HT-29 (cell line): Measurements from ENCODE around the gene PCDHA8. TPM values are rescaled to one million over a fixed set of nuclear protein-coding genes. Genes with fewer than 3 reads are reported as not detected.
"Not testable (repeated sequence)": the region's sequence is repeated elsewhere in the genome, so short reads cannot be mapped to it uniquely, and the experiment has no call there.

Experiments
- DNase-seq: peaks from one replicate; pipeline ENCODE4 v3.0.0-alpha.2; 2015; ENCODE audit warnings: low spot score
- total RNA-seq: library from RNA; depleted of rRNA; stranded (reverse); fragments of >200 nt; shearing (Covaris generic); gene quantifications from 2 replicates; pipeline ENCODE4 v1.2.3, GENCODE V29; 2014; rRNA removed

The PCDHA8 gene
- total RNA-seq = not detected in 2 replicates

- DNase-seq = peak; percentile 25
Observed at GRCh38 chr5:140840978-140841962, at the start of gene PCDHA8. Gene PCDHA8, plus strand, starts transcription at chr5:140841187. Its CDS starts 135 bp downstream, at chr5:140841322.

DNA sequence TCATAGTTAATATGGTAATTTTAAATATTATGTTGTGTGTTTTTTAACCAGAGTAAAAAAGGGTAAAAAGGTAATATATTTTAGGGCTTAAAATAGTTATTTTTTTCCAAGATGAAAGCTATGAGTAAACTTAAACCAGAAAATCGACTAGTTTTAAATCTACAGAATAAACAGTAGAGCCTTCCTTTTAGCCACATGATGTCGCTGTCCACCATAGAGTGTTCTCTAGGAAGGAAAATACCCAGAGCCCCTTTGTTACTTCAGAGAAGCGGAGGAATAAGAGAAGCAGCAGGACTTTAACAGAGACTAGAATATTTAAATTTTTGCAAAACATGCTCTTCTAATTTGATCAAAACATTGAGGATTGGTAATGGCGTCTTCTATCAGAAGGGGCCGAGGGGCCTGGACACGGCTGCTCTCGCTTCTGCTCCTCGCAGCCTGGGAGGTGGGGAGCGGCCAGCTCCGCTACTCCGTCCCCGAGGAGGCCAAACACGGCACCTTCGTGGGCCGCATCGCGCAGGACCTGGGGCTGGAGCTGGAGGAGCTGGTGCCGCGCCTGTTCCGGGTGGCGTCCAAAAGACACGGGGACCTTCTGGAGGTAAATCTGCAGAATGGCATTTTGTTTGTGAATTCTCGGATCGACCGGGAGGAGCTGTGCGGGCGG lies 46.3 kb upstream of the PCDHA8 start, which contains the start of gene PCDHA2:
PCDHA2 (plus strand) TSS at position 258 of the 664 bp plus-strand sequence.
- no peak for DNase-seq

- peak; percentile 11 for DNase-seq
Observed at GRCh38 chr5:140795259-140795641, 45.7 kb upstream of the PCDHA8 start.

- not testable (repeated sequence) for DNase-seq
Observed at GRCh38 chr5:140796072-140796717, 44.8 kb upstream of the PCDHA8 start.

DNA sequence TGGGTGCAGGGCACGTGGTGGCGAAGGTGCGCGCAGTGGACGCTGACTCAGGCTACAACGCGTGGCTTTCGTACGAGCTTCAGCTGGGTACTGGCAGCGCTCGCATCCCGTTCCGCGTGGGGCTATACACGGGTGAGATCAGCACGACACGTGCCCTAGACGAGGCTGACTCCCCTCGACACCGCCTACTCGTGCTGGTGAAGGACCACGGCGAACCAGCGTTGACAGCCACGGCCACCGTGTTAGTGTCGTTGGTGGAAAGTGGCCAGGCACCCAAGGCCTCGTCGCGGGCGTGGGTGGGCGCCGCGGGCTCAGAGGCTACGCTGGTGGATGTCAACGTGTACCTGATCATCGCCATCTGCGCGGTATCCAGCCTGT lies 44.3 kb upstream of the PCDHA8 start:
- no peak for DNase-seq

GRCh38 chr5:140800816-140801493 lies 40.0 kb upstream of the PCDHA8 start, which contains the start of gene PCDHA3:
Gene PCDHA3, plus strand, starts transcription at chr5:140801057.
- no peak for DNase-seq

DNA sequence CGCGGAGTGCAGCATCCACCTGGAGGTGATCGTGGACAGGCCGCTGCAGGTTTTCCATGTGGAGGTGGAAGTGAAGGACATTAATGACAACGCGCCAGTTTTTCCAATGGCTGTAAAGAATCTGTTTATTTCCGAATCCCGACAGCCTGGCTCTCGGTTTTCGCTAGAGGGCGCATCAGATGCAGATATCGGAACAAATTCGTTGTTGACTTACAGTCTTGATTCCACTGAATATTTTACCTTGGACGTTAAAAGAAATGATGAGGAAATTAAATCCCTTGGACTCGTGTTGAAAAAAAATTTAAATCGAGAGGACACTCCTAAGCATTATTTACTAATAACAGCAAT lies 39.5 kb upstream of the PCDHA8 start:
- DNase-seq = no peak

GRCh38 chr5:140802381-140802780 lies 38.6 kb upstream of the PCDHA8 start:
- DNase-seq = not testable (repeated sequence)

- no peak for DNase-seq
Observed at GRCh38 chr5:140802781-140803271, 38.2 kb upstream of the PCDHA8 start.

GRCh38 chr5:140806834-140807775 lies 33.9 kb upstream of the PCDHA8 start, which contains the start of gene PCDHA4:
Gene PCDHA4, plus strand, starts transcription at chr5:140807068.
- no peak for DNase-seq

DNA sequence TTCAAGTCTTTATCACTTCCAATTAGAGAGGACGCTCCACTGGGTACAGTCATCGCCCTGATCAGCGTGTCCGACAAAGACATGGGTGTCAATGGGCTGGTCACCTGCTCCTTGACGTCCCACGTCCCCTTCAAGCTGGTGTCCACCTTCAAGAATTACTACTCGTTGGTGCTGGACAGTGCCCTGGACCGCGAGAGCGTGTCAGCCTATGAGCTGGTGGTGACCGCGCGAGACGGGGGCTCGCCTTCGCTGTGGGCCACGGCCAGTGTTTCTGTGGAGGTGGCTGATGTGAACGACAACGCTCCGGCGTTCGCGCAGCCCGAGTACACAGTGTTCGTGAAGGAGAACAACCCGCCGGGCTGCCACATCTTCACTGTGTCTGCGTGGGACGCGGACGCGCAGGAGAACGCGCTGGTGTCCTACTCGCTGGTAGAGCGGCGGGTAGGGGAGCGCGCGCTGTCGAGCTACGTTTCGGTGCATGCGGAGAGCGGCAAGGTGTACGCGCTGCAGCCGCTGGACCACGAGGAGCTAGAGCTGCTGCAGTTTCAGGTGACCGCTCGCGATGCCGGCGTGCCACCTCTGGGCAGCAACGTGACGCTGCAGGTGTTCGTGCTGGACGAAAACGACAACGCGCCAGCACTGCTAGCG lies 32.6 kb upstream of the PCDHA8 start:
- DNase-seq = not testable (repeated sequence)

GRCh38 chr5:140808889-140809291 lies 32.1 kb upstream of the PCDHA8 start:
- no peak for DNase-seq

- DNase-seq = no peak
Observed at GRCh38 chr5:140821375-140822280, 19.4 kb upstream of the PCDHA8 start, which contains the start of gene PCDHA5. Gene PCDHA5, plus strand, starts transcription at chr5:140821613.

- DNase-seq = no peak
Observed at GRCh38 chr5:140822281-140822629, 18.7 kb upstream of the PCDHA8 start.

GRCh38 chr5:140822969-140823368 lies 18.0 kb upstream of the PCDHA8 start:
- not testable (repeated sequence) for DNase-seq

GRCh38 chr5:140823475-140823874 lies 17.5 kb upstream of the PCDHA8 start:
- no peak for DNase-seq

GRCh38 chr5:140827704-140828361 lies 13.2 kb upstream of the PCDHA8 start, which contains the start of gene PCDHA6:
Gene PCDHA6, plus strand, starts transcription at chr5:140827960. Its CDS starts 132 bp downstream, at chr5:140828092.
- DNase-seq = no peak

DNA sequence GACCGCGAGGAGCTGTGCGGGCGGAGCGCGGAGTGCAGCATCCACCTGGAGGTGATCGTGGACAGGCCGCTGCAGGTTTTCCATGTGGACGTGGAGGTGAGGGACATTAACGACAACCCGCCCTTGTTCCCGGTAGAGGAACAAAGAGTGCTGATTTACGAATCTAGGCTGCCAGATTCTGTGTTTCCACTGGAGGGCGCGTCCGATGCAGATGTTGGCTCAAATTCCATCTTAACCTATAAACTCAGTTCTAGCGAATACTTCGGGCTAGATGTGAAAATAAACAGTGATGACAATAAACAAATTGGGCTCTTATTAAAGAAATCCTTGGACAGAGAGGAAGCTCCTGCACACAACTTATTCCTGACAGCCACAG lies 12.6 kb upstream of the PCDHA8 start:
- DNase-seq = no peak
